IMR-90 (cell line): Measurements from ENCODE around the gene LDLRAD3. TPM values are rescaled to one million over a fixed set of nuclear protein-coding genes. Genes with fewer than 3 reads are reported as not detected.

Experiments
- ATAC-seq: fragments of 200-7000 bp; cut with Tn5 transposase; 2 replicates; pipeline ENCODE4 v1.9.1; 2020; ENCODE audit warnings: low read depth, mild to moderate bottlenecking, moderate library complexity
- BruUV-seq: library from RNA; stranded (reverse); fragments of 400-500 nt; replicated peaks from 2 replicates; lab custom pipeline; 2021; lab: Mats Ljungman, UMichigan
- CTCF ChIA-PET: fragments of 300-600 bp; formaldehyde crosslinking; extraction: SDS; loops from one replicate; lab custom pipeline; 2021; ENCODE audit warnings: antibody characterized with exemption; lab: Yijun Ruan, JAX
- POLR2A ChIA-PET: fragments of 300-600 bp; sonication (Branson Sonifier 250); formaldehyde crosslinking; loops from one replicate; lab custom pipeline; 2022; ENCODE audit warnings: antibody characterized with exemption; ENCODE audit not compliant: unreplicated experiment; lab: Charles Lee
- DNase-seq: peaks from one replicate; pipeline ENCODE4 v3.0.0; 2013
- H2AFZ ChIP-seq: replicated peaks from 2 replicates; pipeline ENCODE3; 2013; ENCODE audit warnings: low read length, mild to moderate bottlenecking; ENCODE audit not compliant: poor library complexity
- H2AK5ac ChIP-seq: 2 replicates; pipeline ENCODE4 v1.6.1; 2013; ENCODE audit warnings: low read depth, low read length, inconsistent platforms
- H2AK9ac ChIP-seq: replicated peaks from 2 replicates; pipeline ENCODE3; 2013; ENCODE audit warnings: mild to moderate bottlenecking, low read depth, low read length, moderate library complexity; ENCODE audit not compliant: poor library complexity
- H2BK120ac ChIP-seq: 2 replicates; pipeline ENCODE4 v1.6.1; 2013; ENCODE audit warnings: low read depth, low read length, inconsistent platforms
- H2BK15ac ChIP-seq: 3 replicates; pipeline ENCODE4 v1.6.1; 2013; ENCODE audit warnings: low read depth, low read length, inconsistent platforms
- H2BK20ac ChIP-seq: 2 replicates; pipeline ENCODE4 v1.6.1; 2013; ENCODE audit warnings: low read depth, mild to moderate bottlenecking, inconsistent platforms, low read length, moderate library complexity
- H2BK5ac ChIP-seq: 2 replicates; pipeline ENCODE4 v1.6.1; 2013; ENCODE audit warnings: mild to moderate bottlenecking, low read depth, low read length, inconsistent platforms; ENCODE audit not compliant: poor library complexity, severe bottlenecking
- H3K14ac ChIP-seq: replicated peaks from 2 replicates; pipeline ENCODE4 v1.6.1; 2013; ENCODE audit warnings: low read depth, low read length, inconsistent platforms
- H3K18ac ChIP-seq: 2 replicates; pipeline ENCODE4 v1.6.1; 2013; ENCODE audit warnings: low read depth, low read length, control low read depth
- H3K23ac ChIP-seq: 2 replicates; pipeline ENCODE4 v1.6.1; 2013; ENCODE audit warnings: low read depth, low read length, inconsistent platforms
- H3K27ac ChIP-seq: 2 replicates; pipeline ENCODE4 v1.5.1; 2013; ENCODE audit warnings: mild to moderate bottlenecking, control low read depth, low read length; ENCODE audit not compliant: insufficient read depth
- H3K27me3 ChIP-seq: 2 replicates; pipeline ENCODE4 v1.6.1; 2013; ENCODE audit warnings: low read length; ENCODE audit not compliant: control insufficient read depth, insufficient read depth
- H3K36me3 ChIP-seq: 2 replicates; pipeline ENCODE4 v1.6.1; 2013; ENCODE audit warnings: low read length, mixed read lengths; ENCODE audit not compliant: control insufficient read depth, insufficient read depth
- H3K4ac ChIP-seq: 2 replicates; pipeline ENCODE4 v1.6.1; 2013; ENCODE audit warnings: low read depth, low read length, inconsistent platforms
- H3K4me1 ChIP-seq: 2 replicates; pipeline ENCODE4 v1.6.1; 2013; ENCODE audit warnings: low read length, mixed read lengths; ENCODE audit not compliant: control insufficient read depth, insufficient read depth
- H3K4me2 ChIP-seq: 2 replicates; pipeline ENCODE4 v1.6.1; 2013; ENCODE audit warnings: low read depth, mild to moderate bottlenecking, control low read depth, low read length, moderate library complexity
- H3K4me3 ChIP-seq: 2 replicates; pipeline ENCODE4 v1.5.1; 2013; ENCODE audit warnings: low read depth, mild to moderate bottlenecking, control low read depth, low read length, moderate library complexity; ENCODE audit not compliant: insufficient read depth
- H3K56ac ChIP-seq: 2 replicates; pipeline ENCODE4 v1.6.1; 2013; ENCODE audit warnings: low read length, inconsistent platforms; ENCODE audit not compliant: insufficient read depth; ENCODE audit errors: extremely low read depth
- H3K79me1 ChIP-seq, 2 experiments: 2 replicates each; pipeline ENCODE4 v1.6.1; 2013; ENCODE audit warnings: low read length in 2 of 2, inconsistent platforms in 1 of 2, low read depth in 1 of 2
- H3K9ac ChIP-seq: 2 replicates; pipeline ENCODE4 v1.6.1; 2013; ENCODE audit warnings: low read depth, low read length, control low read depth
- H3K9me1 ChIP-seq: 2 replicates; pipeline ENCODE4 v1.6.1; 2013; ENCODE audit warnings: low read length, inconsistent platforms; ENCODE audit not compliant: insufficient read depth
- H3K9me3 ChIP-seq: 2 replicates; pipeline ENCODE4 v1.6.1; 2013; ENCODE audit warnings: low read length; ENCODE audit not compliant: control insufficient read depth, insufficient read depth
- H4K20me1 ChIP-seq: 2 replicates; pipeline ENCODE4 v1.6.1; 2013; ENCODE audit warnings: low read length, inconsistent platforms; ENCODE audit not compliant: insufficient read depth
- H4K5ac ChIP-seq: 2 replicates; pipeline ENCODE4 v1.6.1; 2013; ENCODE audit warnings: mild to moderate bottlenecking, low read depth, low read length, control low read depth
- H4K8ac ChIP-seq, 2 experiments: 2 replicates each; pipeline ENCODE4 v1.6.1; 2013; ENCODE audit warnings: low read depth in 2 of 2, low read length in 2 of 2, control low read depth in 1 of 2, inconsistent platforms in 1 of 2
- H4K91ac ChIP-seq: 2 replicates; pipeline ENCODE4 v1.6.1; 2013; ENCODE audit warnings: low read depth, low read length, inconsistent platforms; ENCODE audit not compliant: insufficient read depth
- BHLHE40 ChIP-seq: fragments of 150-350 bp; IDR thresholded peaks from 2 replicates; pipeline ENCODE4 v1.6.1; 2016; ENCODE audit warnings: mild to moderate bottlenecking, low read depth, low read length
- CEBPB ChIP-seq: IDR thresholded peaks from 2 replicates; pipeline ENCODE4 v1.6.1; 2012; ENCODE audit warnings: low read depth, low read length, improper control_type of control experiment
- CHD1 ChIP-seq: IDR thresholded peaks from 2 replicates; pipeline ENCODE4 v1.6.1; 2012; ENCODE audit warnings: low read depth, low read length, improper control_type of control experiment
- CTCF ChIP-seq: conservative IDR thresholded peaks from 2 replicates; pipeline ENCODE4 v1.5.1; 2012; ENCODE audit warnings: mild to moderate bottlenecking, low read depth, low read length, improper control_type of control experiment
- FOS ChIP-seq: fragments of 150-350 bp; IDR thresholded peaks from 2 replicates; pipeline ENCODE4 v1.6.1; 2016; ENCODE audit warnings: low read depth, low read length
- MAFK ChIP-seq: IDR thresholded peaks from 2 replicates; pipeline ENCODE4 v1.6.1; 2012; ENCODE audit warnings: low read depth, low read length, improper control_type of control experiment
- RAD21 ChIP-seq: IDR thresholded peaks from 2 replicates; pipeline ENCODE4 v1.6.1; 2012; ENCODE audit warnings: low read length, improper control_type of control experiment
- RCOR1 ChIP-seq: IDR thresholded peaks from 2 replicates; pipeline ENCODE4 v1.6.1; 2012; ENCODE audit warnings: mild to moderate bottlenecking, low read length, improper control_type of control experiment; ENCODE audit not compliant: insufficient replicate concordance
- SMC3 ChIP-seq: fragments of 150-350 bp; IDR thresholded peaks from 2 replicates; pipeline ENCODE4 v1.6.1; 2016; ENCODE audit warnings: low read depth, mild to moderate bottlenecking, antibody characterized with exemption, low read length, moderate library complexity
- WGBS, 2 experiments: methylation state at CpG; one replicate each; pipeline versions ENCODE4 v1.1.5 to v1.1.7; 2013; ENCODE audit warnings: missing lambda C conversion rate in 2 of 2; ENCODE audit not compliant: insufficient read length in 1 of 2; ENCODE audit errors: extremely low coverage in 2 of 2; 5-methylcytosine and 5-hydroxymethylcytosine counted together
- dilution Hi-C: fragments of 300-500 bp; cut with HindIII; formaldehyde crosslinking; loops from one replicate; pipeline ENCODE4 v1.14.3; 2018; ENCODE audit warnings: low sequenced_read_pairs; ENCODE audit not compliant: unreplicated experiment
- in situ Hi-C: fragments of 300-500 bp; cut with MboI; formaldehyde crosslinking; loops from 3 replicates; pipeline ENCODE4 v1.14.3; 2019; ENCODE audit warnings: low sequenced_read_pairs, inconsistent platforms, mixed read lengths
- intact Hi-C: fragments of 100-400 bp; cut with micrococcal nuclease; formaldehyde crosslinking; loops from 2 replicates; pipeline ENCODE4 v1.10.0; 2022
- polyA plus RNA-seq, 3 experiments: library from polyadenylated mRNA; depleted of rRNA; stranded (reverse); fragments of >200 nt; gene quantifications; 2 replicates each; pipeline ENCODE4 v1.2.3, GENCODE V29; 2012; ENCODE audit warnings: low replicate concordance in 1 of 3
- total RNA-seq: library from RNA; depleted of rRNA; stranded (reverse); fragments of >200 nt; gene quantifications from 2 replicates; pipeline ENCODE4 v1.2.3, GENCODE V29; 2012

Gene LDLRAD3
- total and polyA plus RNA-seq, 2 of the 4 experiments (the other 2 are of a cell fraction) = 2.7 to 6.4 TPM

GRCh38 chr11:36139767-36140166, 195.9 kb downstream of the LDLRAD3 start:
- Histone ChIP-seq H4K8ac (no peak overlapping the region), H2BK5ac (no peak overlapping the region), H3K4me2 (no peak overlapping the region), H3K9ac (no peak overlapping the region), H3K4me1 (no peaks in the 10 kb centered on the region), H3K27me3 (no peaks in the 10 kb centered on the region), H3K4ac (no peak overlapping the region), H4K91ac (no peak overlapping the region), H2BK15ac (no peak overlapping the region), H2AK5ac (no peak overlapping the region), H2BK120ac (no peak overlapping the region), H3K79me1 (no peaks in the 10 kb centered on the region), H3K36me3 (no peaks in the 10 kb centered on the region), H3K23ac (no peak overlapping the region), H2AK9ac (peak overlapping the region; percentile 7), H2AFZ (no peak overlapping the region), H3K4me3 (no peak overlapping the region), H3K56ac (no peak overlapping the region), H4K20me1 (no peaks in the 10 kb centered on the region), H3K27ac (no peak overlapping the region), H3K14ac (no peak overlapping the region), H4K5ac (no peak overlapping the region), H3K9me3 (no peaks in the 10 kb centered on the region), H2BK20ac (no peak overlapping the region), H3K9me1 (no peaks in the 10 kb centered on the region), H3K18ac (no peak overlapping the region)
- POLR2A ChIA-PET = no interaction called here
- CTCF ChIA-PET = no interaction called here
- intact Hi-C loops (loop anchor here (10.0 kb wide), 1 partner anchor 645 kb away; no protein-coding TSS in a partner anchor), in situ Hi-C loops (loop anchor here (10.0 kb wide), 1 partner anchor 525 kb away; the partner anchor contains the start of gene FJX1), dilution Hi-C loops (no loop called here)
- BruUV-seq = no TSS peak
- peak; percentile 49 for DNase-seq
- ATAC-seq = peak; percentile 67; the same call in 1 of the 2 replicates
- no peak for TF ChIP-seq FOS
- no peak for TF ChIP-seq CEBPB
- no peak for TF ChIP-seq RAD21
- TF ChIP-seq SMC3 = no peak
- no peak for TF ChIP-seq RCOR1
- no peak for TF ChIP-seq CHD1
- TF ChIP-seq MAFK = no peak
- no peak for TF ChIP-seq BHLHE40
- TF ChIP-seq CTCF = no peak
- 67% methylated on average over 1 of the region's 3 CpGs; no CpG with 5 or more reads in 1 of the 2 experiments for WGBS, 2 experiments
